Liver (tissue), 3 donors: ENCODE results near the gene TECPR1.

Experiments
- EGR1 ChIP-seq, 2 donors: IDR thresholded peaks; 2 replicates each; pipeline ENCODE4 v1.6.1; 2016 to 2018; ENCODE audit warnings: antibody characterized with exemption in 2 of 2, low read depth in 2 of 2
- GABPA ChIP-seq, 2 donors: IDR thresholded peaks in 1 of 2; conservative IDR thresholded peaks in 1 of 2; 2 replicates each; pipeline ENCODE4 v1.6.1; 2016; ENCODE audit warnings: antibody characterized with exemption in 2 of 2, mild to moderate bottlenecking in 1 of 2, moderate library complexity in 1 of 2
- JUND ChIP-seq, 2 donors: IDR thresholded peaks; 2 replicates each; pipeline ENCODE4 v1.6.1; 2016; ENCODE audit warnings: antibody characterized with exemption in 2 of 2
- RAD21 ChIP-seq, 2 donors: IDR thresholded peaks; 2 replicates each; pipeline ENCODE4 v1.6.1; 2016; ENCODE audit warnings: antibody characterized with exemption in 2 of 2, mild to moderate bottlenecking in 2 of 2
- RXRA ChIP-seq, 2 donors: IDR thresholded peaks; 2 replicates each; pipeline ENCODE4 v1.6.1; 2017 to 2018; ENCODE audit warnings: antibody characterized with exemption in 2 of 2, mild to moderate bottlenecking in 1 of 2
- SP1 ChIP-seq: IDR thresholded peaks from 2 replicates; pipeline ENCODE4 v1.6.1; 2018; ENCODE audit warnings: antibody characterized with exemption, mild to moderate bottlenecking
- TAF1 ChIP-seq: conservative IDR thresholded peaks from 2 replicates; pipeline ENCODE4 v1.6.1; 2016; ENCODE audit warnings: antibody characterized with exemption, mild to moderate bottlenecking
- YY1 ChIP-seq: IDR thresholded peaks from 2 replicates; pipeline ENCODE4 v1.6.1; 2016; ENCODE audit warnings: antibody characterized with exemption, mild to moderate bottlenecking
- TF ChIP-seq, protein P1 (sequence below): fragments of 150-350 bp; IDR thresholded peaks from 2 replicates; pipeline ENCODE4 v1.5.1; 2017; ENCODE audit warnings: improper control_type of control experiment, low read depth, low read length; ENCODE audit not compliant: missing input control
- TF ChIP-seq, protein P2 (sequence below): IDR thresholded peaks from 2 replicates; pipeline ENCODE4 v1.6.1; 2016; ENCODE audit warnings: antibody characterized with exemption
- TF ChIP-seq, protein P3 (sequence below): IDR thresholded peaks from 2 replicates; pipeline ENCODE4 v1.6.1; 2016; ENCODE audit warnings: antibody characterized with exemption, mild to moderate bottlenecking
- TF ChIP-seq, protein P4 (sequence below): IDR thresholded peaks from 2 replicates; pipeline ENCODE4 v1.6.1; 2016; ENCODE audit warnings: antibody characterized with exemption
- TF ChIP-seq, protein P5 (sequence below): IDR thresholded peaks from 2 replicates; pipeline ENCODE4 v1.6.1; 2016; ENCODE audit warnings: antibody characterized with exemption
- donor health status: healthy.
- donor health status: healthy.

DNA sequence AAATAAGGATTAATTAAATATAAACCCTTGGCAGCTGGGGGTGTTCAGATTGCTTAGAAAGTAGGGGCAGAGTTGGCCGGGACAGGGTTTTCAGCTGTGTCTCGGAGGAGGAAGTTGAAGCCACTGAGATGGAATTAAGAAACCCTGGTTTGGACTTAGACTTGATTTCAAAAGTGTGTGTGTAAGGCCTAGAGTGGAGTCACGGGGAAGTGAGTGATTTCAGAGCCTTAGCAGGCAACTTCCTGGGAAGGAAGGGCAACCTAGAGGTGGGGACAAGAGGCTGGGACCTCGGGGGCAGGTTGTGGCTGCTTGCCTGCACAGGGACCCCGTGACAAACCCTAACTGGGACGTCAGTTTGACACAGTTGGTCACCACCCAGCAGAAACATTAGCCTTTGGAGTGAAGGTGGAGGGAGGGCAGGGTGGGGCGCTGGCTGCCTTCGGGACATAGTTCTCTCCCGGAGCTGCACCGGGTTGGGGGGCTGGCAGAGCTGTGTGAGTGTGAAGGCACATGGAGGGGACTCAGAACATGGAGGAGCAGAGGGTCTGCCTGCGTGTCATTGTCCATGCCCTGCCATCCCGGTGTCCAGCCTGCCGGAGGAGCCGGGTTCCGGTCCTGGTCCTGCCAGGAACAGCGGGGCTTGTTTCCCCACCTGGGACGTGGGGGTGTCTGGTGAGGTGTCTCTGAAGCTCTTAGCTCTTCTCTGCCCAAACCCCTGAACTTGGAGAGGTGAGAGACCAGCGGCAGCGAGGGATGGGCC is 31.3 kb upstream of the TECPR1 start:
- TF ChIP-seq, protein P1, sequence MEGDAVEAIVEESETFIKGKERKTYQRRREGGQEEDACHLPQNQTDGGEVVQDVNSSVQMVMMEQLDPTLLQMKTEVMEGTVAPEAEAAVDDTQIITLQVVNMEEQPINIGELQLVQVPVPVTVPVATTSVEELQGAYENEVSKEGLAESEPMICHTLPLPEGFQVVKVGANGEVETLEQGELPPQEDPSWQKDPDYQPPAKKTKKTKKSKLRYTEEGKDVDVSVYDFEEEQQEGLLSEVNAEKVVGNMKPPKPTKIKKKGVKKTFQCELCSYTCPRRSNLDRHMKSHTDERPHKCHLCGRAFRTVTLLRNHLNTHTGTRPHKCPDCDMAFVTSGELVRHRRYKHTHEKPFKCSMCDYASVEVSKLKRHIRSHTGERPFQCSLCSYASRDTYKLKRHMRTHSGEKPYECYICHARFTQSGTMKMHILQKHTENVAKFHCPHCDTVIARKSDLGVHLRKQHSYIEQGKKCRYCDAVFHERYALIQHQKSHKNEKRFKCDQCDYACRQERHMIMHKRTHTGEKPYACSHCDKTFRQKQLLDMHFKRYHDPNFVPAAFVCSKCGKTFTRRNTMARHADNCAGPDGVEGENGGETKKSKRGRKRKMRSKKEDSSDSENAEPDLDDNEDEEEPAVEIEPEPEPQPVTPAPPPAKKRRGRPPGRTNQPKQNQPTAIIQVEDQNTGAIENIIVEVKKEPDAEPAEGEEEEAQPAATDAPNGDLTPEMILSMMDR = no peak
- no peak for TF ChIP-seq SP1
- no peak for TF ChIP-seq RAD21 (IDR thresholded peaks at IDR 0.05)
- TF ChIP-seq GABPA (IDR thresholded peaks at IDR 0.05 in 1 of 2, conservative IDR thresholded peaks at IDR 0.05 in 1 of 2) = no peak
- no peak for TF ChIP-seq TAF1
- TF ChIP-seq, protein P2, sequence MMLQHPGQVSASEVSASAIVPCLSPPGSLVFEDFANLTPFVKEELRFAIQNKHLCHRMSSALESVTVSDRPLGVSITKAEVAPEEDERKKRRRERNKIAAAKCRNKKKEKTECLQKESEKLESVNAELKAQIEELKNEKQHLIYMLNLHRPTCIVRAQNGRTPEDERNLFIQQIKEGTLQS = no peak
- TF ChIP-seq, protein P3, sequence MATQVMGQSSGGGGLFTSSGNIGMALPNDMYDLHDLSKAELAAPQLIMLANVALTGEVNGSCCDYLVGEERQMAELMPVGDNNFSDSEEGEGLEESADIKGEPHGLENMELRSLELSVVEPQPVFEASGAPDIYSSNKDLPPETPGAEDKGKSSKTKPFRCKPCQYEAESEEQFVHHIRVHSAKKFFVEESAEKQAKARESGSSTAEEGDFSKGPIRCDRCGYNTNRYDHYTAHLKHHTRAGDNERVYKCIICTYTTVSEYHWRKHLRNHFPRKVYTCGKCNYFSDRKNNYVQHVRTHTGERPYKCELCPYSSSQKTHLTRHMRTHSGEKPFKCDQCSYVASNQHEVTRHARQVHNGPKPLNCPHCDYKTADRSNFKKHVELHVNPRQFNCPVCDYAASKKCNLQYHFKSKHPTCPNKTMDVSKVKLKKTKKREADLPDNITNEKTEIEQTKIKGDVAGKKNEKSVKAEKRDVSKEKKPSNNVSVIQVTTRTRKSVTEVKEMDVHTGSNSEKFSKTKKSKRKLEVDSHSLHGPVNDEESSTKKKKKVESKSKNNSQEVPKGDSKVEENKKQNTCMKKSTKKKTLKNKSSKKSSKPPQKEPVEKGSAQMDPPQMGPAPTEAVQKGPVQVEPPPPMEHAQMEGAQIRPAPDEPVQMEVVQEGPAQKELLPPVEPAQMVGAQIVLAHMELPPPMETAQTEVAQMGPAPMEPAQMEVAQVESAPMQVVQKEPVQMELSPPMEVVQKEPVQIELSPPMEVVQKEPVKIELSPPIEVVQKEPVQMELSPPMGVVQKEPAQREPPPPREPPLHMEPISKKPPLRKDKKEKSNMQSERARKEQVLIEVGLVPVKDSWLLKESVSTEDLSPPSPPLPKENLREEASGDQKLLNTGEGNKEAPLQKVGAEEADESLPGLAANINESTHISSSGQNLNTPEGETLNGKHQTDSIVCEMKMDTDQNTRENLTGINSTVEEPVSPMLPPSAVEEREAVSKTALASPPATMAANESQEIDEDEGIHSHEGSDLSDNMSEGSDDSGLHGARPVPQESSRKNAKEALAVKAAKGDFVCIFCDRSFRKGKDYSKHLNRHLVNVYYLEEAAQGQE = no peak
- TF ChIP-seq YY1 = no peak
- TF ChIP-seq EGR1 (IDR thresholded peaks at IDR 0.05; ENCODE audit: low read depth in 2 of 2) = no peak
- TF ChIP-seq, protein P4, sequence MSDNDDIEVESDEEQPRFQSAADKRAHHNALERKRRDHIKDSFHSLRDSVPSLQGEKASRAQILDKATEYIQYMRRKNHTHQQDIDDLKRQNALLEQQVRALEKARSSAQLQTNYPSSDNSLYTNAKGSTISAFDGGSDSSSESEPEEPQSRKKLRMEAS = no peak
- TF ChIP-seq RXRA (IDR thresholded peaks at IDR 0.05) = peak in 1 of 2 donors; percentile 14
- no peak for TF ChIP-seq JUND (IDR thresholded peaks at IDR 0.05)
- TF ChIP-seq, protein P5, sequence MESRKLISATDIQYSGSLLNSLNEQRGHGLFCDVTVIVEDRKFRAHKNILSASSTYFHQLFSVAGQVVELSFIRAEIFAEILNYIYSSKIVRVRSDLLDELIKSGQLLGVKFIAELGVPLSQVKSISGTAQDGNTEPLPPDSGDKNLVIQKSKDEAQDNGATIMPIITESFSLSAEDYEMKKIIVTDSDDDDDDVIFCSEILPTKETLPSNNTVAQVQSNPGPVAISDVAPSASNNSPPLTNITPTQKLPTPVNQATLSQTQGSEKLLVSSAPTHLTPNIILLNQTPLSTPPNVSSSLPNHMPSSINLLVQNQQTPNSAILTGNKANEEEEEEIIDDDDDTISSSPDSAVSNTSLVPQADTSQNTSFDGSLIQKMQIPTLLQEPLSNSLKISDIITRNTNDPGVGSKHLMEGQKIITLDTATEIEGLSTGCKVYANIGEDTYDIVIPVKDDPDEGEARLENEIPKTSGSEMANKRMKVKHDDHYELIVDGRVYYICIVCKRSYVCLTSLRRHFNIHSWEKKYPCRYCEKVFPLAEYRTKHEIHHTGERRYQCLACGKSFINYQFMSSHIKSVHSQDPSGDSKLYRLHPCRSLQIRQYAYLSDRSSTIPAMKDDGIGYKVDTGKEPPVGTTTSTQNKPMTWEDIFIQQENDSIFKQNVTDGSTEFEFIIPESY = no peak
